EL (cell line): Measurements from ENCODE around the gene GMPR.

Source experiments
- DNase-seq: peaks from one replicate; pipeline ENCODE4 v3.0.0-alpha.2; 2016

The GMPR gene

DNA sequence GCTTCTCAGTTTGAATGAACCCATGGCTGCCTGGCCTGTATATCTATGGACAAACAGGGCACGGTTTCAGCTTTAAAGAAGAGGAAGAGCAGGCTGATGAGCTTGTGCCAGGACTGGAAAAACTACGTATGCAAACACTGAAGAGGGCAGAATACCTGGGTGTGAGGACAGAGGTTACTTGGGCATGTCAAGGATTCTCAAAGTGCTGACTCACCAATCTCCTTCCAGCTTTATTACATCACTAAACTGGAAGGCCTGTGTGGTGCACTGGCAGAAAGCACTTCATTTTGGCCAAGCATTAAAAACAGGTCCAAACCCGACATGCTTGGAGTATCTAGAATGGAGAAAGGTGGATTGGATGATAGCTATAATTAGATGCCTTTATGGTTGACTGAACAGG, 95.2 kb downstream of the GMPR start:
- peak; percentile 69 for DNase-seq

GRCh38 chr6:16334671-16335070, 96.3 kb downstream of the GMPR start:
- DNase-seq, result peak; percentile 95

- DNase-seq, result no peak
Observed at GRCh38 chr6:16335176-16335575, 96.8 kb downstream of the GMPR start.

- no peak for DNase-seq
Observed at GRCh38 chr6:16336056-16336818, 97.8 kb downstream of the GMPR start.

GRCh38 chr6:16336911-16337294, 98.5 kb downstream of the GMPR start:
- no peak for DNase-seq

DNA sequence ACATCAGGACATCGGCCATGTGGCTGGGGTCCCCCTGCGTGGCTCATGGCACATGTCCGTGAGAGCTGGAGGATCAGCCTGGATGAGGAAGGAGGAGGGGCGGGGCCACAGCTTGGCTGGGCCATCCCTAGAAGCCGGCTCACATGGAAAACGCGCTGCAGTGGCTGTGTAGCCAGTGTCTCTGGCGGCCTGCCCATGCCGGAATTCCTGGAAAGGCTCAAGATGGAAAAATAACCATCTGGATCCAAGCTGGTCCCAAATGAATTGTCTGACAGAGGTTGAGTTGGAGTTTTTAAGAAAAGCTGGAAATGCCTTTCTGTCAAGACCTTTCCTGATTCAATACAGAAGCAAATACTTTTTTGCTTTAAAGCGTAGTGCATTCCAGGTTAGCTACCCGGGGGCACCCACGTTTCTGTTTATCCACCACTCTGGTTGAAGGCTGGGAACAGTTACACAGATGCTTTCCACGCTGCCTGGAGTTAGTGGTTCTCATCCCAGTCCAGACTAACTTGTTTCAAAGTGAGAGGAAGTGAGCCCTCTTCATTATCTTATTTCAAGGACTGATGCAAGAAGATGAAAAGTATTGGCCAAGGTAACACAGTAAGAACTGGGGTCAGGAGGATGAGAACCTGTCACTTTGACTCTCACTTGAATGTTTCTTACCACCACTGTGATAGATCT, 99.0 kb downstream of the GMPR start:
- peak; percentile 96 for DNase-seq

- DNase-seq, result peak; percentile 100
Observed at GRCh38 chr6:16338577-16339264, 100.3 kb downstream of the GMPR start.

DNA sequence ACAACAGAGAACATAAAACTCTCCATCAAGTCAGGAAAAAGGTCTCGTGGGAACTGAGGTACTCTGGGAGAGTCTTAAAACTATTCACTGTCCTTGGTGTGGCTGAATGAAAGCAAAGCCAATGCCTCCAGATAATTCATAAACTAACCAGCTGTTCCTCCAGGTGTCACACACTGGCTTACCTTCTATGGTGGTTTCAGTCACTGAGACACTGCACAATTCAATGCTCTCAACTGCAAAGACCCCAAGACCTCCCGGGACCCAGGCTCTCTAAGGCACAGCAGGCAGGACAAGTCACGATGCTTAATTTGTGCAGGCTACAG, 100.8 kb downstream of the GMPR start:
- DNase-seq, result no peak

- no peak for DNase-seq
Observed at GRCh38 chr6:16343593-16343992, 105.2 kb downstream of the GMPR start.

- DNase-seq, result peak; percentile 93
Observed at GRCh38 chr6:16344756-16345155, 106.4 kb downstream of the GMPR start.
